Lower leg skin (tissue), 3 donors: ENCODE data around the gene UBE2V1.

Experiments
- POLR2A ChIP-seq, 2 donors: fragments of 450-650 bp; IDR thresholded peaks; one replicate each; pipeline ENCODE4 v1.6.1; 2016 to 2017; ENCODE audit warnings: antibody characterized with exemption in 2 of 2, mild to moderate bottlenecking in 1 of 2, moderate library complexity in 1 of 2
- TF ChIP-seq, protein P1 (sequence below), 3 donors: fragments of 450-650 bp; IDR thresholded peaks; one replicate each; pipeline ENCODE4 v1.5.1; 2016; ENCODE audit warnings: antibody characterized with exemption in 3 of 3, mild to moderate bottlenecking in 3 of 3, moderate library complexity in 2 of 3

DNA sequence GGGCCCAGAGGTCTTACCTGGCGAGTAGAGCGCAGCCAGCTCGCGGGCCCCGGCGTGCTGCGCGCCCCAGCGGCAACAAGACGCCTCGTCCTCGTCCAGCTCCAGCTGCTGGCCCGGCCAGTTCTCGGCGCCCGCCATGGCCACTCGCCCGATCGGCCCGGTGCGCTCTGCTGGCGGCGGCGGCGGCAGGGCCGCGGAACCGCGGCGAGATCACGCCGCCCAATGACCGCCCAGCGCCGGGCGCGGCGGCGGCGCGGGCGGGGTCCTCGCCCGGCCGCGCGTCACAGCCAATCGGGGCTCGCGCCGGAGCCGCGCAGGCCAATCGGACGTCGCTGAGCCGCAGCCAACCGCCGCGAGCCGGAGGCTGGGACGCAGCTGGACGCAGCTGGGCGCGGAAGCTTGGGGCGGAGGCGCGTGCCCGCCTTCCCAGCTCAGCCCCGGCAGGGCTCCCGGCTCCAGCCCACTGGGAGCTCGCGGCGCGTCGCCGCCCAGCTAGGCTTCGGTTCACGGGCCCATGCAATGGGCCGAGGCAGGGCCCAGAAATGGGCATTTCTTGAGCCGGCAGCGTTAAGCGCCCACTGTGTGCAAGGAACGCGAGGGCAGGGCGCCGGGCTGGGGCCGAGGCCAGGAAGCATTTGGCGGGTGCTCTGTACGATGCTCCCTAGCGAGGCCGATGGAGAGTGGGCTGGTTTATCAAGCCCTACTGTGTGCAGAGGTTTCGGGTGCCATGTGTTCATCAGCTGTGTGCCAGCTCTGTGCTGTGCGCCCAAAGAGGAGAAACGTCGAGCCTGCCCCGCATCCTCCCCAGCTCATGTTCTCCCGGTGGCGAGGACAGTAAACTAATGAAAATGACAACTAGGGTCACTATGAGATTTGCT, 40.8 kb upstream of the UBE2V1 start, which contains the start of gene PEDS1:
- TF ChIP-seq, protein P1, sequence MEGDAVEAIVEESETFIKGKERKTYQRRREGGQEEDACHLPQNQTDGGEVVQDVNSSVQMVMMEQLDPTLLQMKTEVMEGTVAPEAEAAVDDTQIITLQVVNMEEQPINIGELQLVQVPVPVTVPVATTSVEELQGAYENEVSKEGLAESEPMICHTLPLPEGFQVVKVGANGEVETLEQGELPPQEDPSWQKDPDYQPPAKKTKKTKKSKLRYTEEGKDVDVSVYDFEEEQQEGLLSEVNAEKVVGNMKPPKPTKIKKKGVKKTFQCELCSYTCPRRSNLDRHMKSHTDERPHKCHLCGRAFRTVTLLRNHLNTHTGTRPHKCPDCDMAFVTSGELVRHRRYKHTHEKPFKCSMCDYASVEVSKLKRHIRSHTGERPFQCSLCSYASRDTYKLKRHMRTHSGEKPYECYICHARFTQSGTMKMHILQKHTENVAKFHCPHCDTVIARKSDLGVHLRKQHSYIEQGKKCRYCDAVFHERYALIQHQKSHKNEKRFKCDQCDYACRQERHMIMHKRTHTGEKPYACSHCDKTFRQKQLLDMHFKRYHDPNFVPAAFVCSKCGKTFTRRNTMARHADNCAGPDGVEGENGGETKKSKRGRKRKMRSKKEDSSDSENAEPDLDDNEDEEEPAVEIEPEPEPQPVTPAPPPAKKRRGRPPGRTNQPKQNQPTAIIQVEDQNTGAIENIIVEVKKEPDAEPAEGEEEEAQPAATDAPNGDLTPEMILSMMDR (IDR thresholded peaks at IDR 0.05): no peak
- peak in 1 of 2 donors; percentile 77 for TF ChIP-seq POLR2A (IDR thresholded peaks at IDR 0.05)
